ENCODE data around the gene TMEM132A. TPM values are rescaled to one million over a fixed set of nuclear protein-coding genes. Genes with fewer than 3 reads are reported as not detected.
"Not testable (repeated sequence)": the region's sequence is repeated elsewhere in the genome, so short reads cannot be mapped to it uniquely, and the experiment has no call there.

Gene TMEM132A
- total RNA-seq, 2 experiments from 2014 or later: 0.80 to 1.3 TPM

GRCh38 chr11:60897496-60897895 is 26.8 kb upstream of the TMEM132A start:
- POLR2A ChIA-PET: no interaction called here
- peaks cover 13% of the 10 kb centered on the region for H3K36me3 Mint-ChIP-seq
- DNase-seq (no peak), ATAC-seq (ENCODE audit: low read depth) (no peak)
- H3K4me1 Mint-ChIP-seq: no peaks in the 10 kb centered on the region
- no peak overlapping the region for H3K27ac Mint-ChIP-seq
- H3K4me3 Mint-ChIP-seq: no peak overlapping the region
- no peaks in the 10 kb centered on the region for H3K9me3 Mint-ChIP-seq
- H3K27me3 Mint-ChIP-seq: no peaks in the 10 kb centered on the region

- H3K4me1 Mint-ChIP-seq: peaks cover 9% of the 10 kb centered on the region
- no peaks in the 10 kb centered on the region for H3K27me3 Mint-ChIP-seq
- H3K27ac Mint-ChIP-seq: peak overlapping the region; percentile 31
- ATAC-seq (ENCODE audit: low read depth): peak; percentile 78
- peaks cover 13% of the 10 kb centered on the region for H3K36me3 Mint-ChIP-seq
- POLR2A ChIA-PET: no interaction called here
- no peak overlapping the region for H3K4me3 Mint-ChIP-seq
- DNase-seq: no peak
- no peaks in the 10 kb centered on the region for H3K9me3 Mint-ChIP-seq
Measured at GRCh38 chr11:60899046-60899936, 25.0 kb upstream of the TMEM132A start.

GRCh38 chr11:60899977-60900376 is 24.3 kb upstream of the TMEM132A start:
- POLR2A ChIA-PET: no interaction called here
- H3K27me3 Mint-ChIP-seq: no peaks in the 10 kb centered on the region
- ATAC-seq (ENCODE audit: low read depth) (no peak), DNase-seq (no peak)
- H3K4me1 Mint-ChIP-seq: peaks cover 14% of the 10 kb centered on the region
- H3K27ac Mint-ChIP-seq: no peak overlapping the region
- no peak overlapping the region for H3K4me3 Mint-ChIP-seq
- no peaks in the 10 kb centered on the region for H3K9me3 Mint-ChIP-seq
- peaks cover 13% of the 10 kb centered on the region for H3K36me3 Mint-ChIP-seq

- Mint-ChIP-seq H3K27ac (no peak overlapping the region), H3K4me1 (peaks cover 21% of the 10 kb centered on the region), H3K9me3 (no peaks in the 10 kb centered on the region), H3K36me3 (peaks cover 13% of the 10 kb centered on the region), H3K4me3 (no peak overlapping the region), H3K27me3 (no peaks in the 10 kb centered on the region)
- DNase-seq: no peak
- ATAC-seq (ENCODE audit: low read depth): no peak
- POLR2A ChIA-PET: interaction anchor here (0.7 kb wide), 1 partner anchor 17 kb away, joined by 5 read pairs; no protein-coding TSS in a partner anchor
Measured at GRCh38 chr11:60900673-60901404, 23.4 kb upstream of the TMEM132A start.

GRCh38 chr11:60902625-60903024 is 21.6 kb upstream of the TMEM132A start:
- H3K27me3 Mint-ChIP-seq: no peaks in the 10 kb centered on the region
- no peak overlapping the region for H3K27ac Mint-ChIP-seq
- peaks cover 27% of the 10 kb centered on the region for H3K4me1 Mint-ChIP-seq
- H3K36me3 Mint-ChIP-seq: peaks cover 7% of the 10 kb centered on the region
- no peak for DNase-seq
- no peak for ATAC-seq (ENCODE audit: low read depth)
- no peaks in the 10 kb centered on the region for H3K9me3 Mint-ChIP-seq
- H3K4me3 Mint-ChIP-seq: no peak overlapping the region
- POLR2A ChIA-PET: interaction anchor here (2.0 kb wide), 1 partner anchor 11 kb away, joined by 13 read pairs; the partner anchor contains the start of gene TMEM109

DNA sequence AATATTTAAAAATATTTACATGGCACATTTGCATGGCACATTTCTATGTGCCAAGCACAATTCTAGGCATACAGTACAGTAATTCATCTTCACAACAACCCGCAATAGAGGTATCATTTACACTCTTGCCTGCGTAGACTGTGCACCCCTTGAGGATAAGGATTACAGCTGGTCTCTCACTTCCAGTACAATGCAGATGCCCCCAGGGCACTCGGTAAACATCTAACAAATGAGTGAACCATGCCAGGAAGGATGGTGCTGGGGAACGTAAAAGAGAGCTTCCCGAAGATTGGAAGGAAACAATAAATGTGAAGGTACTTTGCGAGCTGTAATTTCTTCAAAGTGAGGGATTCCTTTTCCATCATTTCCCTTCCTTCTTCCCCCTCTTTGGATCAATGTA is 19.2 kb upstream of the TMEM132A start:
- H3K36me3 Mint-ChIP-seq: no peaks in the 10 kb centered on the region
- ATAC-seq (ENCODE audit: low read depth): no peak
- H3K9me3 Mint-ChIP-seq: no peaks in the 10 kb centered on the region
- no peak for DNase-seq
- H3K4me1 Mint-ChIP-seq: peaks cover 30% of the 10 kb centered on the region
- no peaks in the 10 kb centered on the region for H3K27me3 Mint-ChIP-seq
- H3K4me3 Mint-ChIP-seq: peak overlapping the region; percentile 81
- H3K27ac Mint-ChIP-seq: peak overlapping the region; percentile 91
- POLR2A ChIA-PET: interaction anchor here (0.6 to 1.8 kb wide), 4 partner anchors 10 to 36 kb away, joined by 3 to 20 read pairs (median 4); partner anchors contain the start of gene TMEM109

- Mint-ChIP-seq H3K4me1 (peaks cover 34% of the 10 kb centered on the region), H3K9me3 (no peaks in the 10 kb centered on the region), H3K27me3 (no peaks in the 10 kb centered on the region), H3K36me3 (no peaks in the 10 kb centered on the region), H3K4me3 (peak overlapping the region; percentile 81), H3K27ac (peak overlapping the region; percentile 91)
- DNase-seq (no peak), ATAC-seq (ENCODE audit: low read depth) (no peak)
- POLR2A ChIA-PET: interaction anchor here (0.6 to 1.8 kb wide), 6 partner anchors 9 to 208 kb away, joined by 3 to 20 read pairs (median 4); partner anchors contain the start of gene TMEM109
Measured at GRCh38 chr11:60905551-60906113, 18.6 kb upstream of the TMEM132A start.

GRCh38 chr11:60906132-60906972 is 17.9 kb upstream of the TMEM132A start, which contains the start of gene PRPF19:
Gene PRPF19, minus strand, starts transcription at chr11:60906585. Its CDS starts 203 bp downstream, at chr11:60906382.
- Mint-ChIP-seq H3K9me3 (no peaks in the 10 kb centered on the region), H3K36me3 (no peaks in the 10 kb centered on the region), H3K27ac (peak within 1 kb of the TSS; percentile 91), H3K27me3 (no peaks in the 10 kb centered on the region), H3K4me1 (peaks cover 38% of the 10 kb centered on the region), H3K4me3 (peak within 1 kb of the TSS; percentile 81)
- ATAC-seq (ENCODE audit: low read depth): peak; percentile 93
- POLR2A ChIA-PET: interaction anchor here (0.6 to 1.8 kb wide), 6 partner anchors 8 to 207 kb away, joined by 3 to 20 read pairs (median 4); partner anchors contain the start of gene TMEM109
- peak; percentile 98 for DNase-seq

GRCh38 chr11:60908803-60909202 is 15.5 kb upstream of the TMEM132A start:
- H3K9me3 Mint-ChIP-seq: no peaks in the 10 kb centered on the region
- H3K36me3 Mint-ChIP-seq: no peaks in the 10 kb centered on the region
- POLR2A ChIA-PET: no interaction called here
- ATAC-seq (ENCODE audit: low read depth) (no peak), DNase-seq (no peak)
- H3K4me1 Mint-ChIP-seq: peaks cover 50% of the 10 kb centered on the region
- H3K27ac Mint-ChIP-seq: no peak overlapping the region
- H3K4me3 Mint-ChIP-seq: no peak overlapping the region
- no peaks in the 10 kb centered on the region for H3K27me3 Mint-ChIP-seq

GRCh38 chr11:60909680-60910280 is 14.5 kb upstream of the TMEM132A start:
- H3K4me3 Mint-ChIP-seq; POLR2A ChIA-PET; DNase-seq; H3K9me3 Mint-ChIP-seq; ATAC-seq (ENCODE audit: low read depth); H3K36me3 Mint-ChIP-seq; H3K27me3 Mint-ChIP-seq; H3K27ac Mint-ChIP-seq: not testable (repeated sequence)
- H3K4me1 Mint-ChIP-seq: peaks cover 42% of the 10 kb centered on the region

DNA sequence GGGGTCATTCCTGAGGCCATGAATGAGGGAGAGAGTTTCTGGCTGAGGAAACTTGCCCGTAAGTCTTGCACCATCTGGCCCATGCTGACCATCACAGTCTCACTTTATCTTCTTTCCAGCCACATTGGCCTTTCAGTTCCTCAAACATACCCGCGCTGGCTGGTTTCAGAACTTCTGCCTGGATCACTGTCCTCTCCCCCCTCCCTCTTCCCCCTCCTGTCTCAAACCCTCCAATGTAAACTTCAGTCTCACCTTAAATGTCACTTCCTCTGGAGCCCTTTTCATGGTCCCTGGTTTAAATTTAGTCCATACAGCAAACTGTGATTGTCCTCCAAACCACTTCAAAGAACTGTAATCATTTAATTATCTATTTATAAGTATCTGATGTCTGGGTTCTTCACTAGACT is 14.0 kb upstream of the TMEM132A start:
- Mint-ChIP-seq H3K27me3 (no peaks in the 10 kb centered on the region), H3K36me3 (no peaks in the 10 kb centered on the region), H3K4me1 (peaks cover 39% of the 10 kb centered on the region), H3K27ac (no peak overlapping the region), H3K4me3 (no peak overlapping the region), H3K9me3 (no peaks in the 10 kb centered on the region)
- POLR2A ChIA-PET: no interaction called here
- DNase-seq (no peak), ATAC-seq (ENCODE audit: low read depth) (no peak)

- H3K27ac Mint-ChIP-seq: no peak overlapping the region
- POLR2A ChIA-PET: no interaction called here
- peaks cover 40% of the 10 kb centered on the region for H3K4me1 Mint-ChIP-seq
- ATAC-seq (ENCODE audit: low read depth) (no peak), DNase-seq (no peak)
- H3K9me3 Mint-ChIP-seq: no peaks in the 10 kb centered on the region
- H3K36me3 Mint-ChIP-seq: no peaks in the 10 kb centered on the region
- no peaks in the 10 kb centered on the region for H3K27me3 Mint-ChIP-seq
- no peak overlapping the region for H3K4me3 Mint-ChIP-seq
Measured at GRCh38 chr11:60910711-60911380, 13.4 kb upstream of the TMEM132A start.

Measured in activated naive CD8-positive, alpha-beta T cell treated with anti-CD3 and anti-CD28 coated beads, Interleukin-2, amount 10 ng/mL, durations not matched to agents 7 days and 5 days (primary cell).